Inferior parietal cortex (tissue), 1 donor: Measurements from ENCODE around the gene ANKRD37.

Experiments used
- DNase-seq: peaks from one replicate; pipeline ENCODE4 v3.0.0-alpha.2; 2016; ENCODE audit errors: extremely low spot score

The ANKRD37 gene

GRCh38 chr4:185379326-185380295 lies 17.0 kb upstream of the ANKRD37 start:
- no peak for DNase-seq

DNA sequence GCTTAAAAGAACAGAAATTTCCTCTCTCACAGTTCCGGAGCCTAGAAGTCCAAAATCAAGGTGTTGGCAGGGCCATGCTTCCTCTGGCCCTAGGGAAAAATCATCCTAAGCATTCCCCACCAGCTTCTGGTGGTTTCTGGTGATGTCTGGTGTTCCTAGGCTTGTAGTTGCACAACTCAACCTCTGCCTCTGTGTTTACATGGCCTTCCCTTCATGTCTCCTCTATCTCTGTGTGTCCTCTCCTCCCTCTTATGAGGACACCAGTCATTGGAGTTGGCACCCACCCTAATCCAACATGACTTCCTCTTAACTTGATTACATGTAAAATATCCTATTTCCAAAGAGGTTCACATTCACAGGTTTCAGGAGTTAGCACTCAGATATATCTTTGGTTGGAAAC lies 16.3 kb upstream of the ANKRD37 start:
- no peak for DNase-seq

GRCh38 chr4:185381288-185382196 lies 15.1 kb upstream of the ANKRD37 start:
- no peak for DNase-seq

DNA sequence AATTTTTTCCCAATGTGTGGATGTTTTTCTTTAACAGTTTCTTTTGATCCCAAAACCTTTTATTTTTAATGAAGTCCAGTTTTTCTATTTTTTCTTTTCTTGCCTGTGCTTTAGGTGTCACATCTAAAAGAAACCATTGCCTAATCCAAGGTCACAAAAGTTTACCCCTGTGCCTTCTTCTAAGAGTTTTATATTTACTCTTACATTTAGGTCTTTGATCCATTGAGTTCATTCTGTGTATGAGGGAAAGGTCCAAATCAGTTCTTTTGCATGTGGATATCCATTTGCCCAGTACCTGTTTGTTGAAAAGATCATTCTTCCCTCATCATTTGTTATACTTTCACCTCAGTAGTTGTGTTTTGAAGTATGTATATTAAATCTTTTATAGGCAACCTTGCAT lies 13.9 kb upstream of the ANKRD37 start:
- DNase-seq = no peak

- no peak for DNase-seq
These were observed 13.2 kb upstream of the ANKRD37 start for GRCh38 chr4:185383451-185383850.

- no peak for DNase-seq
These were observed 12.6 kb upstream of the ANKRD37 start for GRCh38 chr4:185384061-185384460.

GRCh38 chr4:185384930-185385331 lies 11.7 kb upstream of the ANKRD37 start:
- no peak for DNase-seq

DNA sequence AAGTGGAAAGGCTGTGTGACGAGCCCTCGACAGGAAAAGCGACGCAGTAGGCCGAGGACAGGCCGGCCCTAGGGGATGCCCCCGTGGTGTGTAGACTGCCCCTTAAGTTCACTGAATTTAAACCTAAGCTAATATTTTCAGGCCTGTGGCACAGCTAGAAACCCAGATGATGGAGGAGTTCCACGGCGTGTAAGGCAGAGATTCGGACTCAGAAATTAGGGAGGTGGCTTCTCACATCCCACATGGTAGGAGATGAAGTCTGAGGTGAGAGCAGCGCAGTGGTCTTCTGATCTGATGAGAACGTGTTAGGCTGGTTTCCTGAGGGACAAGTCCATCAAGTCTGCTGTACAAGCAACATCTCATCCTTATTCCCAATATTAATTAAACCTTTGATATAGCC lies 8.7 kb upstream of the ANKRD37 start:
- no peak for DNase-seq

DNA sequence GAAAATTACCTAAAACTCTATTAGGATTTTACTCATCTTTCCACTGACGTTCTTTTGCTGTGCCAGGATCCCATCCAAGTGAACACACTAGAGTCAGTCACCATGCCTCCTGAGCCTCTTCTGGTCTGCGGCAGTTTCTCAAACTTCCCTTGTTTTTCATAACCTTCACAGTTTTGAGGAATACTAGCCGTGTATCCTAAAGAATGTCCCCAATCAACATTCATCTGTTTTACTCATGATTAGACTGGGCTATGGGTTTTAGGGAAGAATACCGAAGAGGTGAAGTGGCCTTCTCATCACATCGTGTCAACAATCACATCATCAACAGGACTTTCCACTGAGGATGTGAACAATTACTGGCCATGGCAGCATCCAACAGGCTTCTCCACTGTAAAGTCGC lies 5.7 kb upstream of the ANKRD37 start:
- DNase-seq = no peak

- DNase-seq = no peak
These were observed 4.5 kb upstream of the ANKRD37 start for GRCh38 chr4:185392156-185392555.

- peak; percentile 67 for DNase-seq
These were observed 1.9 kb upstream of the ANKRD37 start for GRCh38 chr4:185394568-185395237.

DNA sequence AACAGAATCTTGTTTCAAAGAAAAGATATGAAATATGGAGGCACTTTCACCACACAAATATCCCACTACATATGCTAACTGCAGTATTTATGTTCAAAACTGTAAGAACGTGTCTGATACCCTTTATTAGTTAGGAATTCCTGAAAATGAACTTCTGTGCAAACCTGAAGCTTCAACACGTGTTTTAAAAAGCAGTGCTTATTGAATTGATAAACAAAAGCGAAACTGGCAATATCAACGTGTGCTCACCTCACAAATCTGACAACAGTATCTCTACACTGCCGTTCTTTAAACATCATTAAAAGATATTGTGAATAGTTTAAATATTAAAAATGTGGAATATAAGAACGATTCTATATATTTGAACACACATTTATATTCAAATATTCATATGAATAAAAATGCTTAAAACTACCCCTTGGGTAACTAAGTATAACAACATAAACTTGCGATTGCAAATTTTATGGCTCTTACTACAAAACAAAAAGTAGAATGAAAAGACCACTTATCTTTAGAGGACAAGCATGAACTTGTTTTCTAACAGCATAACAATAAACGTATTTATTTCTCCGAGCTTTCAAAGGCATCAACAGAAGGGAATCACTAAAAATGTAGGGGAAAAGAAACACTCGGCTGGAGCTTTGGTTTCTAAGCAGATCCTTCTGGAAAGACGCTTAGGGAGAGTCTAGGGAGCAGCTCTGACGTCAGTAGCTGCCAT lies 1.2 kb upstream of the ANKRD37 start, which contains the start of gene LRP2BP:
LRP2BP (minus strand) TSS at position 687 of the 718 bp plus-strand sequence. CDS start 17,738 bp downstream, outside the sequence.
- DNase-seq = peak; percentile 91

DNA sequence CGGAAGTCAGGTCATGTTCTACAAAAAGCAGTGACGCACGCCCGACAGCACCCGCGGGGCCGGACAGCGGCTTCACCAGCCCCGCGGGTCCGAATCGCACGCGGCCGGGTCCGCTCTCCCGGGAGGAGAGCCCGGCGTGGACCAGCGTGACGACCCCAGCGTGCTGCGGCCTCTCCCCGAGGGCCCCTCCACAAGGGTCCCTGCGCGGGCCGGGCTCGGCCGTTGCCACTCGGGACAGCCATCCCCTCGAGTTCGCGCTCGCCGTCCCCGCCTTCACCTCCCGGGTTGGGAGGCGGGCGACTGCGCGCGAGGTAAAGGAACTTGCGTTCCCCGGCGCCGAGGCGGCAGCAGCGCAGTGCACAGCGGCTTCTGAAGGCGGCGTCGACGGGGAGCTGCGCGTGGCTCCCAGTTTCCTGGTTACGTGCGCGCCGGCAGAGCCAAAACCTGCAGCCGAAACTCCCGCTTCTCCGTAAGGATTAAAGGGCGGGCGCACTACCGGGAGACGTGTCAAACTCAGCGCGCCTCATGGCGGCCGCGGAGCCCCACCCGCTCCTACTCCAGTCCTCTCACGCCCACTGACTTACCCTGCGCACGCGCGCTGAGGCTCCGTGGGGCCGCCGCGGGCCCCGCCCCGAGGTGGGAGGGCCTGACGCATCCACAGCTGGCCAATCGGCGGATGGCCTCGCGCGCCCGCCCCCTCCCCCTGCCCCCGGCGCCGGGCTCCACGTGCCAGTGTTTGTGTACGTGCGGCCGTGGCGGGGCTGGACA lies 501 bp upstream of the ANKRD37 start:
- peak; percentile 98 for DNase-seq

DNA sequence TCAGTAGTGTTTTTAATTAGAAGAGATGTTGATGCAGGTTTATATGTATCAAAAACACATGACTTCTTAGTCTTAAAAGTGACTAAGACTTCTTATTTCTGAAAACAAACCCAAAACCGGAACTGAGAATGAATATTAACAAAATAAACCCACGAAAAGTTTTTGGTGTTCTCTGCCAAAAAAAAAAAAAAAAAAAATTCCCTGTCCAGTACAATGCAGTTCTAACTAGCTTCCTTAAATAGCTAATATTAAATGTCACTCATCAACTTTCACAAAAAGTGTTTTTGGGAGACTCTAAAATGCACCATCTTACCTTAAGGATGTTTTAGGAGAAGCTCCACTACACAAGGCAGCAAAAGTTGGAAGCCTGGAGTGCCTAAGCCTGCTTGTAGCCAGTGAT lies 2.0 kb downstream of the ANKRD37 start:
- DNase-seq = no peak

- peak; percentile 54 for DNase-seq
These were observed 2.8 kb downstream of the ANKRD37 start for GRCh38 chr4:185399466-185399865.

DNA sequence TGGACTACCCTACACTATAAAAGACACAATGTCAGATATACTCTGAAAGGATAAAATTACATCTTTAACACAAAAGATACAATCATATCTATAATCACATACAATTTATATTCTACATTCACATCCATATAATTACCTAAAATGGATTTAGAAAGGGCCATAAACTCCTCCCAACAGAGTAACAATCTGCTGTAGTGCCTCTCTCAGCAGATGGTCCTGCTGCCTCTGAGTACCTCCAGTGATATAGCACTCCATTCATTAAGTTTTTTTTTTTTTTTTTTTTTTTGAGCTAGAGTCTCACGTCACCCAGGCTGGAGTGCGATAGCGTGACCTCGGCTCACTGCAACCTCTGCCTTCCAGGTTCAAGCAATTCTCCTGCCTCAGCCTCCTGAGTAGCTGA lies 7.4 kb downstream of the ANKRD37 start:
- no peak for DNase-seq

GRCh38 chr4:185405296-185405999 lies 8.8 kb downstream of the ANKRD37 start:
- no peak for DNase-seq

DNA sequence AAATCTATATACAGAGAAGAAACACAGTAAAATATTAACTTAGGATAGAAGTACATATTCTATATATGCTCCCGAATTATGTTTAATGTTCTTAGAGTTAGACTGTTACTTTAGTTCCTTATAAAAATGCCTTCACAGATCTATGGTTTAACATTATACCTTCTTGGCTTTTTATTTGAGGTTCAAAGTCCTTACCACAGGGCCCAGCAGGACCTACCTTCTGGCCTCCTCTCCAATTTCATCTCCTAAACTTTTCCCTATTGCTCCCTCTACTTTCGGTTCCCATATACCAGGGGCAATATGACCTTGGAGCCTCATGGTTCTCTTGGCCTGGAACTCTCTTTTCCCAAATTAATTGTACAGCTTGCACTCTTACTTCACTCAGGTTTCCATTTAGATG lies 11.8 kb downstream of the ANKRD37 start:
- DNase-seq = no peak

DNA sequence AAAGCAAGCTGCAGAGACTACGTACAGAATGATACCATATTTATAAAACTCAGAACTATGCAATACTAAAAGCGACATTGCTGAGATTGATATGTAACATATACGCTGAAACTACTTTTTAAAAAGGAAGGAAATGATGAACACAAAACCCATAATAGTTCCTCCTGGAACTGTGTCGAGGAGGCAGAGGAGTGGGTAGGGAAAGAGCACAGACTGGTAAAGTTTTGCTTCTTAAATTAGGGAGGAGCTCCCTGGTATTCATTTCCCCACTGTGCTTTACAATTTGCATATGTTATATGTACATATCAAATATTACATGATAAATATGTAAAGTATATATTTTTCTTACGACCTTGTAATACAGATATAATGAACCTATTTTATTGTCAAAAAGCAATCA lies 15.2 kb downstream of the ANKRD37 start:
- DNase-seq = no peak

DNA sequence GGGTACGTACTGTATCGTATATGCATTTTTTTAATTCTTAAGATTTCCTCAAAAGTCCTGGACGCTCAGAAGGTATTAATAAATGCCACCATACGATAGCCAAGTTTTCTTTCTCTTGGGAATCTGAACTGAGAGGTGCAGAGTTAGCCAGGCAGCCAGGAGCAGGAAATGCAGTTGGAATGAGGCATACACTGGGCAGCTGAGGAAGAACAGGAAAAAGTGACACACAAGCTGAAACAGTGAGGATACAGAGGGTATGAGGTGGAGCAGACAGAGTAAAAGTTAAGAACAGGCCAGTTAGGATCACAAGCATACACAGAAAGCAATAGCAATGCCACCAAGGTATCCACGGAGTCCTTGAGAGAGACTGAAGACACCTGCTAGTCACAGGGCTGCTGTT lies 15.8 kb downstream of the ANKRD37 start:
- DNase-seq = no peak
